H1 (cell line): ENCODE measurements around the gene BPHL. TPM values are rescaled to one million over a fixed set of nuclear protein-coding genes. Genes with fewer than 3 reads are reported as not detected.

ENCODE experiments used
- CTCF ChIA-PET: fragments of 300-600 bp; sonication (Branson Sonifier 250); formaldehyde crosslinking; loops from one replicate; lab custom pipeline; 2021; ENCODE audit not compliant: partially characterized antibody; lab: Charles Lee
- POLR2A ChIA-PET: fragments of 300-600 bp; sonication (Branson Sonifier 250); formaldehyde crosslinking; loops from one replicate; lab custom pipeline; 2021; ENCODE audit warnings: inconsistent platforms; ENCODE audit not compliant: partially characterized antibody; lab: Charles Lee
- DNase-seq, 2 experiments: peaks; one replicate each; pipeline versions ENCODE4 v3.0.0 to v3.0.0-alpha.2; 2010 to 2022; ENCODE audit warnings: low spot score in 2 of 2, low read depth in 1 of 2, mixed read lengths in 1 of 2
- FAIRE-seq: peaks from 2 replicates; lab custom pipeline; 2011; peaks lifted over from hg19 to GRCh38; lab: Jason Lieb, UNC
- H2AFZ ChIP-seq: 2 replicates; pipeline ENCODE4 v1.8.1; 2012; ENCODE audit warnings: low read length, inconsistent platforms
- H2AK5ac ChIP-seq: 2 replicates; pipeline ENCODE4 v1.6.1; 2013; ENCODE audit warnings: low read depth, low read length
- H2BK120ac ChIP-seq: replicated peaks from 2 replicates; pipeline ENCODE3; 2013; ENCODE audit warnings: low read depth, low read length, inconsistent platforms
- H2BK12ac ChIP-seq: 2 replicates; pipeline ENCODE4 v1.6.1; 2013; ENCODE audit warnings: low read depth, low read length
- H2BK15ac ChIP-seq: 2 replicates; pipeline ENCODE4 v1.6.1; 2013; ENCODE audit warnings: low read length
- H2BK20ac ChIP-seq: 2 replicates; pipeline ENCODE4 v1.6.1; 2013; ENCODE audit warnings: low read length
- H2BK5ac ChIP-seq: 2 replicates; pipeline ENCODE4 v1.6.1; 2013; ENCODE audit warnings: low read depth, low read length
- H3K14ac ChIP-seq: 2 replicates; pipeline ENCODE4 v1.6.1; 2013; ENCODE audit warnings: inconsistent platforms; ENCODE audit not compliant: insufficient read length
- H3K18ac ChIP-seq: 2 replicates; pipeline ENCODE4 v1.6.1; 2013; ENCODE audit warnings: low read length; ENCODE audit errors: extremely low read depth
- H3K23ac ChIP-seq: 2 replicates; pipeline ENCODE4 v1.6.1; 2013; ENCODE audit warnings: inconsistent platforms; ENCODE audit not compliant: insufficient read length
- H3K23me2 ChIP-seq: 2 replicates; pipeline ENCODE4 v1.6.1; 2013; ENCODE audit warnings: low read depth, low read length
- H3K27ac ChIP-seq: 2 replicates; pipeline ENCODE4 v1.6.1; 2011; ENCODE audit warnings: low read depth, low read length, inconsistent platforms
- H3K27me3 ChIP-seq, 4 experiments: replicated peaks in 1 of 4; 1 replicate in 1 of 4; 2 replicates in 3 of 4; pipeline versions ENCODE4 v1.6.1 to v1.8.1; 2011 to 2013; ENCODE audit warnings: low read length in 3 of 4, mild to moderate bottlenecking in 3 of 4, inconsistent platforms in 2 of 4, mixed read lengths in 2 of 4, moderate library complexity in 1 of 4; ENCODE audit not compliant: control insufficient read depth in 3 of 4, insufficient read depth in 3 of 4; ENCODE audit errors: extremely low read depth in 1 of 4
- H3K36me3 ChIP-seq, 4 experiments: 2 replicates each; pipeline versions ENCODE4 v1.6.1 to v1.8.1; 2011 to 2013; ENCODE audit warnings: mild to moderate bottlenecking in 4 of 4, low read length in 3 of 4, moderate library complexity in 2 of 4, control low read depth in 1 of 4, inconsistent platforms in 1 of 4; ENCODE audit not compliant: insufficient read depth in 4 of 4, control insufficient read depth in 2 of 4
- H3K4ac ChIP-seq: replicated peaks from 2 replicates; pipeline ENCODE3; 2013; ENCODE audit warnings: low read length, low read depth, mixed read lengths, inconsistent platforms; ENCODE audit not compliant: insufficient read length
- H3K4me1 ChIP-seq, 4 experiments: replicated peaks in 1 of 4; 1 replicate in 1 of 4; 2 replicates in 3 of 4; pipeline versions ENCODE4 v1.6.1 to v1.8.1; 2011 to 2013; ENCODE audit warnings: low read length in 3 of 4, inconsistent platforms in 2 of 4, mixed read lengths in 1 of 4; ENCODE audit not compliant: insufficient read depth in 4 of 4, control insufficient read depth in 3 of 4
- H3K4me2 ChIP-seq, 2 experiments: 2 replicates each; pipeline versions ENCODE4 v1.6.1 to v1.8.1; 2011 to 2013; ENCODE audit warnings: low read depth in 2 of 2, low read length in 2 of 2, control low read depth in 1 of 2, inconsistent platforms in 1 of 2, mild to moderate bottlenecking in 1 of 2; ENCODE audit not compliant: insufficient read depth in 1 of 2
- H3K4me3 ChIP-seq, 4 experiments: fragments of 200-600, 300-600 bp in 1 of 4; sonication (generic), shearing (Covaris generic), sonication (Bioruptor Twin) in 1 of 4; 2 replicates each; pipeline versions ENCODE4 v1.5.1 to v1.8.1; 2011 to 2016; ENCODE audit warnings: low read length in 4 of 4, low read depth in 3 of 4, control low read depth in 2 of 4, inconsistent platforms in 2 of 4, mild to moderate bottlenecking in 2 of 4, mixed read lengths in 1 of 4, moderate library complexity in 1 of 4; ENCODE audit not compliant: insufficient read depth in 2 of 4; ENCODE audit errors: extremely low read depth in 1 of 4
- H3K56ac ChIP-seq: replicated peaks from 2 replicates; pipeline ENCODE3; 2013; ENCODE audit warnings: low read depth, mild to moderate bottlenecking, mixed read lengths, low read length, inconsistent platforms; ENCODE audit not compliant: insufficient read length
- H3K79me1 ChIP-seq: 2 replicates; pipeline ENCODE4 v1.6.1; 2013; ENCODE audit warnings: low read depth, low read length, control low read depth
- H3K79me2 ChIP-seq, 2 experiments: 2 replicates each; pipeline versions ENCODE4 v1.6.1 to v1.8.1; 2012 to 2013; ENCODE audit warnings: low read length in 2 of 2, mild to moderate bottlenecking in 2 of 2, inconsistent platforms in 1 of 2; ENCODE audit not compliant: insufficient read depth in 2 of 2, control insufficient read depth in 1 of 2
- H3K9ac ChIP-seq, 4 experiments: replicated peaks in 1 of 4; 1 replicate in 1 of 4; 2 replicates in 3 of 4; pipeline versions ENCODE4 v1.6.1 to v1.8.1; 2011 to 2013; ENCODE audit warnings: low read depth in 3 of 4, low read length in 3 of 4, control low read depth in 2 of 4, mild to moderate bottlenecking in 2 of 4, moderate library complexity in 2 of 4, inconsistent platforms in 1 of 4; ENCODE audit errors: extremely low read depth in 1 of 4
- H3K9me3 ChIP-seq, 2 experiments: 2 replicates each; pipeline versions ENCODE4 v1.6.1 to v1.8.1; 2012 to 2013; ENCODE audit warnings: mild to moderate bottlenecking in 2 of 2, moderate library complexity in 2 of 2, control low read depth in 1 of 2, inconsistent platforms in 1 of 2, low read depth in 1 of 2, low read length in 1 of 2, mixed read lengths in 1 of 2; ENCODE audit not compliant: insufficient read depth in 2 of 2
- H4K20me1 ChIP-seq, 2 experiments: replicated peaks in 1 of 2; 2 replicates each; pipeline versions ENCODE3 to v1.8.1; 2011 to 2013; ENCODE audit warnings: inconsistent platforms in 2 of 2, low read length in 2 of 2, mild to moderate bottlenecking in 1 of 2; ENCODE audit not compliant: insufficient read depth in 2 of 2, control insufficient read depth in 1 of 2
- H4K5ac ChIP-seq: 2 replicates; pipeline ENCODE4 v1.6.1; 2013; ENCODE audit warnings: low read length, low read depth, mixed read lengths, inconsistent platforms; ENCODE audit not compliant: insufficient read length
- H4K8ac ChIP-seq: 2 replicates; pipeline ENCODE4 v1.8.0; 2013; ENCODE audit warnings: mild to moderate bottlenecking, moderate library complexity, low read length, inconsistent platforms; ENCODE audit not compliant: insufficient read depth; ENCODE audit errors: extremely low read depth
- H4K91ac ChIP-seq: replicated peaks from 2 replicates; pipeline ENCODE3; 2013; ENCODE audit warnings: low read length, mixed read lengths, inconsistent platforms; ENCODE audit not compliant: insufficient read length
- BCL11A ChIP-seq, 2 experiments: IDR thresholded peaks; one replicate each; pipeline ENCODE4 v1.6.1; 2011; ENCODE audit warnings: low read depth in 2 of 2, low read length in 2 of 2, mild to moderate bottlenecking in 2 of 2
- PHF8 ChIP-seq: fragments of 200-600 bp; sonication (generic); conservative IDR thresholded peaks from 2 replicates; pipeline ENCODE4 v1.7.1; 2012; ENCODE audit warnings: low read depth, mild to moderate bottlenecking, inconsistent platforms, low read length, moderate library complexity
- POLR2A ChIP-seq, 2 experiments: IDR thresholded peaks; 1 replicate in 1 of 2; 2 replicates in 1 of 2; pipeline ENCODE4 v1.6.1; 2011; ENCODE audit warnings: low read depth in 2 of 2, low read length in 2 of 2, mild to moderate bottlenecking in 2 of 2; ENCODE audit errors: control extremely low read depth in 1 of 2
- WGBS, 2 experiments: shearing (Covaris generic) in 1 of 2; methylation state at CpG; one replicate each; pipeline versions ENCODE4 v1.1.6 to v1.1.7; 2013 to 2015; ENCODE audit warnings: low lambda C conversion rate in 2 of 2, mixed read lengths in 2 of 2, inconsistent platforms in 1 of 2, low coverage in 1 of 2, missing lambda C conversion rate in 1 of 2; ENCODE audit not compliant: insufficient replicate concordance in 2 of 2, insufficient coverage in 1 of 2, insufficient read length in 1 of 2; ENCODE audit errors: extremely low coverage in 1 of 2, missing lambda C conversion rate in 1 of 2; 5-methylcytosine and 5-hydroxymethylcytosine counted together
- polyA plus RNA-seq, 7 experiments: library from polyadenylated mRNA; depleted of rRNA in 3 of 7; stranded (reverse) in 5 of 7; unstranded in 2 of 7; fragments of >200 nt in 5 of 7; fragments of 200-250 nt in 2 of 7; gene quantifications; 1 replicate in 5 of 7; 2 replicates in 1 of 7; 4 replicates in 1 of 7; pipeline versions ENCODE4 v1.2.1 to v1.2.3, GENCODE V29; 2011 to 2013; ENCODE audit warnings: missing spikeins in 2 of 7, mixed read lengths in 2 of 7
- total RNA-seq: library from RNA; stranded (reverse); fragmentation: NEBNext Ultra II Directional; extraction: Animal tissue kit (Norgen Biotek cat#: 25700); gene quantifications from 2 replicates; pipeline ENCODE4 v1.2.1, GENCODE V29; 2021
- TF ChIP-seq, protein P1 (sequence below): IDR thresholded peaks from 2 replicates; pipeline ENCODE4 v1.6.1; 2012; ENCODE audit warnings: inconsistent platforms

The BPHL gene
- total and polyA plus RNA-seq, 2 of the 8 experiments (the other 6 are each of a cell fraction or from before 2014, with no cell fraction given) = 24.4 to 36.4 TPM

DNA sequence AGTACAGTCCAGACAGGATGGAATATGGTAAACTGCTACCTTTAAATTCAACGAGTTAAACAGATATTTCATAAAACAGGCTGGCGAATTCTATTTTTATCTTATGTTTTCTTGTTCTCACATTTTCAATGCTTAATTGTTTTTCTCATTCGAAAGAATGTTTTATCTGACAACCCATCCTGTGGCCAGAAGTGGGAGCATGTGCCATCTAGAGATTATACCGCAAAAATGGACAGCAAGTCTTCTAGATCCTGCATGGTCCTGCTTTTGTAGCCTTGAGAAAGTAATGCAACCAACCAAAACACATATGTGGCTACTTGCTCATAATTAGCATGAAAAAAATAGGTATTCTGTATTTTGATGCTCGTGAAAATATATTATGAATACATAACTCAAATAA is 78.3 kb downstream of the BPHL start:
- H4K5ac ChIP-seq = no peak overlapping the region
- no peaks in the 10 kb centered on the region for H3K9me3 ChIP-seq
- no peaks in the 10 kb centered on the region for H3K36me3 ChIP-seq
- no peak overlapping the region for H3K23ac ChIP-seq
- no peak overlapping the region for H2AFZ ChIP-seq
- no peak overlapping the region for H2BK15ac ChIP-seq
- no peak overlapping the region; the same call in 1 of the 2 replicates for H2BK12ac ChIP-seq
- H3K79me1 ChIP-seq = no peaks in the 10 kb centered on the region; the same call in 1 of the 2 replicates
- no peak overlapping the region for H3K4ac ChIP-seq
- 92% methylated on average over 5 of the region's 5 CpGs; no CpG with 5 or more reads in 1 of the 2 experiments for WGBS, 2 experiments
- peaks cover 15 to 24% (median 20%) of the 10 kb centered on the region in 4 experiments for H3K4me1 ChIP-seq
- TF ChIP-seq PHF8 (no peak), BCL11A (IDR thresholded peaks at IDR 0.05; ENCODE audit: low read depth in 2 of 2, low read length in 2 of 2) (no peak), POLR2A (IDR thresholded peaks at IDR 0.05; ENCODE audit: control extremely low read depth in 1 of 2, low read depth in 2 of 2, low read length in 2 of 2) (no peak)
- TF ChIP-seq, protein P1, sequence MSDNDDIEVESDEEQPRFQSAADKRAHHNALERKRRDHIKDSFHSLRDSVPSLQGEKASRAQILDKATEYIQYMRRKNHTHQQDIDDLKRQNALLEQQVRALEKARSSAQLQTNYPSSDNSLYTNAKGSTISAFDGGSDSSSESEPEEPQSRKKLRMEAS = no peak
- no peak overlapping the region for H2AK5ac ChIP-seq
- H3K9ac ChIP-seq = no peak overlapping the region
- no peak overlapping the region for H2BK5ac ChIP-seq
- no peak overlapping the region for H4K8ac ChIP-seq
- H3K23me2 ChIP-seq = no peaks in the 10 kb centered on the region
- H3K27me3 ChIP-seq = no peaks in the 10 kb centered on the region
- no peak overlapping the region for H3K14ac ChIP-seq
- H3K56ac ChIP-seq = no peak overlapping the region
- no peak overlapping the region for H3K4me3 ChIP-seq
- H3K79me2 ChIP-seq = no peaks in the 10 kb centered on the region
- H3K4me2 ChIP-seq = no peak overlapping the region; a peak in 1 of 4 replicates
- CTCF ChIA-PET = interaction anchor here (0.6 to 4.5 kb wide), 7 partner anchors 12 to 64 kb away, joined by 3 to 25 read pairs (median 7); partner anchors contain the start of gene TUBB2A
- no peak overlapping the region for H4K91ac ChIP-seq
- DNase-seq (no peak), FAIRE-seq (no peak)
- no peaks in the 10 kb centered on the region for H4K20me1 ChIP-seq
- POLR2A ChIA-PET = interaction anchor here (1.3 to 3.0 kb wide), 2 partner anchors 13 to 39 kb away, joined by 7 to 12 read pairs; partner anchors contain the start of gene TUBB2A
- H2BK120ac ChIP-seq = no peak overlapping the region
- H3K18ac ChIP-seq = no peak overlapping the region
- no peak overlapping the region for H2BK20ac ChIP-seq
- no peak overlapping the region for H3K27ac ChIP-seq
